Endometrium (tissue), 2 donors: Measurements from ENCODE around the gene B9D1.

Experiments
- FAIRE-seq: peaks from 2 replicates; lab custom pipeline; 2012; peaks lifted over from hg19 to GRCh38; lab: Jason Lieb, UNC
- donor health status: control.
- donor health status: control.

B9D1 gene

DNA sequence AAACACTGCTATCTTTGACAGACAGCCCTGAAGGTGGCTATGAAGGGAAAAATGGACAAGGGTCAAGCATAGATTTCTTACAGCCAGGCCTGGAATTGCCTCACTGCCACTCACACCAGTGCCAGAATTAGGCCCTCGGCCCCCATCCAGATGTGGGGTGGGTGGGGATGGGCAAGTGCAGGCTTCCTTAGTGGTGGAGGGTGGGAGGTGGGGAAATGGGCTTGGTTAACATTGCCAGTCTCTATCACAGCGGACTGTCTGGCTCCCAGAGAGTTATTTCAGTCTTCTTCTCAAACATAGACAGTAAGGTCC, 24.9 kb downstream of the B9D1 start:
- FAIRE-seq, result no peak

- FAIRE-seq, result no peak
These were observed 25.4 kb downstream of the B9D1 start for GRCh38 chr17:19336938-19337711.

- no peak for FAIRE-seq
These were observed 26.4 kb downstream of the B9D1 start for GRCh38 chr17:19335951-19336631.

- no peak for FAIRE-seq
These were observed 28.2 kb downstream of the B9D1 start for GRCh38 chr17:19334331-19334730.

DNA sequence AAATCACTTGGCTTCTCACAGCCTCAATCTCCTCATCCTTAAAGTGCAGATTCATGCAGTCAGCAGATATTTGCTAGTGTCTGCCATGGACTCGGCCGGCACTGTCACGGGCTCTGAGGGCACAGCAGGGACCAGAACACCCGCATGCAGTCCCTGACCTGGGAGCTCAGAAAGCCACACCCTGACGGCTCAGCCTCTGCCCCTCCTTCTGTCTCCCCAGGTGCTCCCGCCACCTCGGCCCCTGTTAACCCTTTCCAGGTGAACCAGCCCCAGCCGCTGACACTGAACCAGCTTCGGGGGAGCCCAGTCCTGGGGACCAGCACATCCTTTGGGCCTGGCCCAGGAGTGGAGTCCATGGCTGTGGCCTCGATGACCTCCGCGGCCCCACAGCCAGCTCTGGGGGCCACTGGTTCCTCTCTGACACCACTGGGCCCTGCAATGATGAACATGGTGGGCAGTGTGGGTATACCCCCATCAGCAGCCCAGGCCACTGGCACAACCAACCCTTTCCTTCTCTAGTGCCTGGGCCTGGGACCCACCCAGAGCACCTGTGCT, 28.7 kb downstream of the B9D1 start:
- no peak for FAIRE-seq

- FAIRE-seq, result no peak
These were observed 29.4 kb downstream of the B9D1 start for GRCh38 chr17:19333132-19333440.

DNA sequence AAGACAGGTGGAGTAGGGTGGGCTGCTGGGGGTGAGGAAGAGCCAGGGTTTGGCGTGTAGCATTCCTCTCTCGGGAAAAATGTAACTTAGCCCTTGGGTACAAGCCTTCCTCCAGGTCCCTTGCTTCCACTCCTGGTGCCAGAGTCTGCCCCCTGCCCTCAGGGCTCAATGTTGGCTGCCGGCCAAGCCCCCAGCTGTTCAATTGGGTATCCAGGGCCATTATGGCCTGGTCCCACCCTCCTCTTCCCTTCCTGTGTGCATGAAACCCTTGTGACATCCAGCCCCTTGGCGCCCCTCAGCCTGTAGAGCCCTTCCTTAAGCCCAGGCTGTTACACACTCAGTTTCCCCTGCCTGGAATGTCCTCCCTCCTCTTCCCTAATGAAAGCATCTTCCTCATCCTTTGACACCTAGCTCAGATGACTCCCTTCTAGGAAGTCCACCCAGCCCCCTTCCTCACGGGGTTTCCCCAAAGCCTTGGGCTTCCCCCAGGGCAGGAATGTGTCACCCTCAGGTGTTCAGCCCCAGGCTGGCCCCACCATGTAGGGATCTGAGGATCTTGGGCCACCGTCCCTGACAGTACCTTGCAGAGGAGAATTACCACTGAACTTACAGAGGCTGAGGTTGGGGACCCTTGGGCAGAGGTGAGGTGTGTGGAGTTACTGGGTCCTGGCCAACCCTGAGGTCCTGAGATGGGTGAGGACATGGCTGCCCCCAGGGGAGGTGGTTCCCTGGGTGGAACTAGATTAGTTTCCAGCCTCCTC, 30.0 kb downstream of the B9D1 start:
- no peak for FAIRE-seq

- no peak for FAIRE-seq
These were observed 30.8 kb downstream of the B9D1 start for GRCh38 chr17:19331543-19332245.

GRCh38 chr17:19331134-19331533, 31.4 kb downstream of the B9D1 start:
- no peak for FAIRE-seq

DNA sequence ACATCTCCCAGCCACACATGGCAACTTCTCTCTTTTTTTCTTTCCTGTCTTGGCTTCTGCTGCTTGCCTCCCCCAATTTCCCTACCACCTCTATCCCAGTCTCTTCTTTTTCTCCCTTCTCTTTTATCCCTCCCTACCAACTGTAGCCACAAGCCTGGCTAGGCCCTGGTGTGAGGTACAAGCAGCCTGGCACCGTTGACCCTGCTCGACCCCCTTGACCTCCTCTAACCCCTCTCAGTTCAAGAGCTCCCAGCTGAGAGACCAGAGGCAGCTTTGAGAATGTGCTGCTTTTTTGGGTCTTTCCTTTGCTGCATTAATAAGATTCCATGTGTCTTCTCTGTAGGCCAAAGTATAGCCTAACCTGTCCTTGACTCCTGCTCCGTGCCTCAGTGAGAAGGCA, 32.3 kb downstream of the B9D1 start:
- FAIRE-seq, result no peak

GRCh38 chr17:19329839-19330238, 32.7 kb downstream of the B9D1 start:
- no peak for FAIRE-seq

DNA sequence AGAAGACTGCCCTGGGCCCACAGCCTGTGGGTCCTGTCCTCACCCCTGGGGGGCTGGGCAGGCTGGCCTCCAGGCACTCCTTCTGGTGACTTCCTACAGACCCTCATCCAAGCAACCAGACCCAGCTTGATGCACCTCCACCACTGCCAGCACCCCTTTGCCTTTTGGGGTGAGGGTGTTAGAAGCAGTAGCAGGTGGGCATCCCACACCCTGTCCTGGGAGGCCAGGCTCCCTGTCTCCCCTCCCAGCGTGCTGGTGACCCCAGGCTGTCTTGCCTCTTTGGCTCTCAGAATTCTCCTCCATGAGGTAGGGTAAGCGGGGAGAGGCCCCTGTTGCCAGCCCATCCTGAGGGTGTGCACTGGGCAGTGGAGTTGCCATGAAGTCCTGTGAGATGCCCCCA, 33.4 kb downstream of the B9D1 start:
- FAIRE-seq, result no peak

- FAIRE-seq, result no peak
These were observed 34.0 kb downstream of the B9D1 start for GRCh38 chr17:19328441-19329061.

- FAIRE-seq, result no peak
These were observed 35.3 kb downstream of the B9D1 start for GRCh38 chr17:19327031-19327783.

- FAIRE-seq, result no peak
These were observed 37.0 kb downstream of the B9D1 start for GRCh38 chr17:19325542-19325941.

DNA sequence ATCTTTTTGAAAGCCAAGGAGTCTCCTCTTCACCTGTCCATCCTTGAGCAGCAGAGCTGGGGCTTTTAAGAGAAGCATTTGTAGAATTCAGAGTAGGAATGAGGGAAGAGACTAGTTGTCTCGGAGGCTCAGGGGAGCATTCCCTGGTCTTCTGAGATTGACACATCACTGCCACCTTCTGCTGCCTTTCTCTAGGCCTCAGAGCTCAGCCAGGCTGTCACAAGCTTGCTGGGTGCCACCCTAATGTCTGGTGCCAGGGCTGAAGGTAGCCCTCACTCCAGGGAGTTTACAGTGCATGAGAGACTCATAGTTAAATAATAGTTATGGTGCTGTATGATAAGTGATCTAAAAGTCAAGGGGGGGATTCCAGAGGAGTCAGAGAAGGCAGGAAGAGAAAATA, 39.7 kb downstream of the B9D1 start:
- FAIRE-seq, result no peak

DNA sequence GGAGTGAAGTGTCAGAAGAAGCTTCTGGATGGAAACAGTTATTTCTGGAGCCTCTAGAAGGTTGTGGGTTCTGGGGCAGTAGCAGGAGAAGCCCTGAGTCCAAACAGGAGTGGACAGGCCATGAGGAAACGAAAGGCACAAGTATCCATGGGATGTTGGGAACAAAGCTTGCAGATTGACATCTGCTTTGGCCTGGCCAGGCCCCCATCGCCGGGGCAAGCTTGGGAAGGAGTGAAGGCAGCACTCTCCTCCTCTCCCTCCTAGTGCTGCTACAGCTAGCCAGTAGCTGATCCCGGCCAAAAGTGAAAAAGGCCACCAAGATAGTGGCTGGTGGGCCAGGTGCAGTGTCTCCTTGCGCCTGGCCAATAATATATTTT, 40.4 kb downstream of the B9D1 start:
- FAIRE-seq, result no peak

- FAIRE-seq, result no peak
These were observed 40.9 kb downstream of the B9D1 start for GRCh38 chr17:19321481-19322128.

GRCh38 chr17:19320876-19321275, 41.6 kb downstream of the B9D1 start:
- no peak for FAIRE-seq

DNA sequence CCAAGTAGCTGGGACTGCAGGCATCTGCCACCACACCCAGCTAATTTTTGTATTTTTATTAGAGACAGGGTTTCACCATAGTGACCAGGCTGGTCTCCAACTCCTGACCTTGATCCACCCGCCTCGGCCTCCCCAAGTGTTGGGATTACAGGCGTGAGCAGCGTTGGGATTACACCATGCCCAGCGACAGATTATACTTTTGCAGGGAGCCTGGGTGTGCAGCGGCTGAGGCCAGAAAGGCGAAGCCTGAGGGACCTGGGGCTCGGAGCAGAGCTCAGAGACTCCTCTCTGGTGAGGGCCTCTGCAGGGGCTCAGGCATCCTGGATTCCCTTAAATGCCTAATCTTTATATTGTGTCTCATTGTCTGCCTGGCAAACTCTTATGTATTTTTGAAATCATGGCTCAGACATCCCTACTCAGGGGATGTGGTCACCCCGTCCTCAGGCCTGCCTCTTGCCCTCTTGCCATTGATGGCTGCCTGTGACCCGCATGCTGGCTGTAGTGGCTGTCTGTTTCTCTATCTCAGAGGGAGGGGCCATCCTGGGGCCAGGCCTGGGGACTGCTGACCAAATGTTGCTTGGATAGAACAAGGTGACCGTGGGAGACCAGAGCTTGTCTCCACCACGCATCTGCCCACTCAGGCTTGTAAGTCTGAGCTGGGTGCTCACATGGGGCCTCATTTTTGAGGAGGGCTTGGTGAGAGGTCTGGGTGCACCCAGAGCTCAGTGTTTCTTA, 42.6 kb downstream of the B9D1 start:
- no peak for FAIRE-seq
